ENCODE measurements around the gene CD53. TPM values are rescaled to one million over a fixed set of nuclear protein-coding genes. Genes with fewer than 3 reads are reported as not detected.

Gene CD53
- total RNA-seq, 1 experiment from 2014 or later, result not detected

GRCh38 chr1:110870721-110871388, 2.1 kb upstream of the CD53 start:
- BruUV-seq (replicated peaks), result no TSS peak
- intact Hi-C loops (cut with micrococcal nuclease), result no loop called here
- Histone ChIP-seq H3K36me3 (ENCODE audit: low read depth, low read length) (no peaks in the 10 kb centered on the region), H3K9me3 (ENCODE audit: low read length) (no peaks in the 10 kb centered on the region), H3F3A (ENCODE audit: low read length, unreplicated experiment) (no peaks in the 10 kb centered on the region), H3K9ac (ENCODE audit: low read length) (no peak overlapping the region), H3K4me2 (ENCODE audit: low read length) (no peak overlapping the region), H3K79me2 (ENCODE audit: low read length) (no peaks in the 10 kb centered on the region), H3K27me3 (ENCODE audit: low read length) (peaks cover 42% of the 10 kb centered on the region), H3K9me2 (replicated peaks; ENCODE audit: low read length) (no peaks in the 10 kb centered on the region), H4K20me1 (ENCODE audit: low read length) (no peaks in the 10 kb centered on the region), H3K4me3 (ENCODE audit: low read length) (no peak overlapping the region), H3K27ac (ENCODE audit: low read length) (no peak overlapping the region), H2AFZ (ENCODE audit: low read length) (no peak overlapping the region), H3K4me1 (ENCODE audit: insufficient read depth, low read length) (no peaks in the 10 kb centered on the region)
- TF ChIP-seq, protein P1, sequence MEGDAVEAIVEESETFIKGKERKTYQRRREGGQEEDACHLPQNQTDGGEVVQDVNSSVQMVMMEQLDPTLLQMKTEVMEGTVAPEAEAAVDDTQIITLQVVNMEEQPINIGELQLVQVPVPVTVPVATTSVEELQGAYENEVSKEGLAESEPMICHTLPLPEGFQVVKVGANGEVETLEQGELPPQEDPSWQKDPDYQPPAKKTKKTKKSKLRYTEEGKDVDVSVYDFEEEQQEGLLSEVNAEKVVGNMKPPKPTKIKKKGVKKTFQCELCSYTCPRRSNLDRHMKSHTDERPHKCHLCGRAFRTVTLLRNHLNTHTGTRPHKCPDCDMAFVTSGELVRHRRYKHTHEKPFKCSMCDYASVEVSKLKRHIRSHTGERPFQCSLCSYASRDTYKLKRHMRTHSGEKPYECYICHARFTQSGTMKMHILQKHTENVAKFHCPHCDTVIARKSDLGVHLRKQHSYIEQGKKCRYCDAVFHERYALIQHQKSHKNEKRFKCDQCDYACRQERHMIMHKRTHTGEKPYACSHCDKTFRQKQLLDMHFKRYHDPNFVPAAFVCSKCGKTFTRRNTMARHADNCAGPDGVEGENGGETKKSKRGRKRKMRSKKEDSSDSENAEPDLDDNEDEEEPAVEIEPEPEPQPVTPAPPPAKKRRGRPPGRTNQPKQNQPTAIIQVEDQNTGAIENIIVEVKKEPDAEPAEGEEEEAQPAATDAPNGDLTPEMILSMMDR (conservative IDR thresholded peaks at IDR 0.05; ENCODE audit: low read depth, low read length), result no peak
- TF ChIP-seq EZH2phosphoT487 (IDR thresholded peaks at IDR 0.05; ENCODE audit: borderline replicate concordance, low read length) (no peak), EZH2 (IDR thresholded peaks at IDR 0.05; ENCODE audit: low read length, unreplicated experiment) (no peak)
- DNase-seq (no peak), ATAC-seq (no peak)
- ChIA-PET CTCF (no interaction called here), POLR2A (ENCODE audit: unreplicated experiment) (no interaction called here)

DNA sequence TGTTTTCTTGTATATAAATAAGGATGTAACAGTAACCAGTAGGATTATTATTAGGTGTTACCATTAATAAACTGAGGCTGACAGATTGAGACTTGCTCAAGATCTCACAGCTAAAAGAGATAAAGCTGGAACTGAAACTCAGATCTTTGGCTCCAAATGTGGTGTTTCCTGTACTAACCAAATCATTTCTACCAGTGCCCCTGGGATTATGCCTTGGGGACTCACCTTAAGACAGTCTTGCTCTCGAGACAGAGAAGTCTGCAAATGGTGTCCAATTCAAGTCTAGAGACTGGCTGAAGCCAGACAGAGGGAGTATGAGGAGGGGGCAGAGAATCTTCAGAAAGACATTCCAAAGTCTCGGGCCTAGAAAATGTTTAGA, 593 bp upstream of the CD53 start:
- no peak overlapping the region for H3K4me2 ChIP-seq (ENCODE audit: low read length)
- no peak overlapping the region for H3K9ac ChIP-seq (ENCODE audit: low read length)
- no peak for TF ChIP-seq EZH2 (IDR thresholded peaks at IDR 0.05; ENCODE audit: low read length, unreplicated experiment)
- TF ChIP-seq EZH2phosphoT487 (IDR thresholded peaks at IDR 0.05; ENCODE audit: borderline replicate concordance, low read length), result no peak
- TF ChIP-seq, protein P1 (conservative IDR thresholded peaks at IDR 0.05; ENCODE audit: low read depth, low read length), result no peak
- no peaks in the 10 kb centered on the region for H3K36me3 ChIP-seq (ENCODE audit: low read depth, low read length)
- H2AFZ ChIP-seq (ENCODE audit: low read length), result no peak overlapping the region
- H3K79me2 ChIP-seq (ENCODE audit: low read length), result no peaks in the 10 kb centered on the region
- no TSS peak for BruUV-seq (replicated peaks)
- H3F3A ChIP-seq (ENCODE audit: low read length, unreplicated experiment), result no peaks in the 10 kb centered on the region
- no peaks in the 10 kb centered on the region for H4K20me1 ChIP-seq (ENCODE audit: low read length)
- intact Hi-C loops (cut with micrococcal nuclease), result no loop called here
- ATAC-seq (no peak), DNase-seq (no peak)
- H3K9me3 ChIP-seq (ENCODE audit: low read length), result no peaks in the 10 kb centered on the region
- H3K9me2 ChIP-seq (replicated peaks; ENCODE audit: low read length), result no peaks in the 10 kb centered on the region
- no peak overlapping the region for H3K27ac ChIP-seq (ENCODE audit: low read length)
- no peak overlapping the region for H3K4me3 ChIP-seq (ENCODE audit: low read length)
- ChIA-PET POLR2A (ENCODE audit: unreplicated experiment) (no interaction called here), CTCF (no interaction called here)
- H3K4me1 ChIP-seq (ENCODE audit: insufficient read depth, low read length), result no peaks in the 10 kb centered on the region
- H3K27me3 ChIP-seq (ENCODE audit: low read length), result peaks cover 42% of the 10 kb centered on the region

GRCh38 chr1:110873856-110874255, 908 bp downstream of the CD53 start:
- intact Hi-C loops (cut with micrococcal nuclease), result no loop called here
- Histone ChIP-seq H3K9ac (ENCODE audit: low read length) (no peak overlapping the region), H3K4me2 (ENCODE audit: low read length) (no peak overlapping the region), H3K9me3 (ENCODE audit: low read length) (no peaks in the 10 kb centered on the region), H3K27me3 (ENCODE audit: low read length) (peaks cover 44% of the 10 kb centered on the region), H3K9me2 (replicated peaks; ENCODE audit: low read length) (no peaks in the 10 kb centered on the region), H4K20me1 (ENCODE audit: low read length) (no peaks in the 10 kb centered on the region), H3K27ac (ENCODE audit: low read length) (no peak overlapping the region), H3F3A (ENCODE audit: low read length, unreplicated experiment) (no peaks in the 10 kb centered on the region), H3K4me3 (ENCODE audit: low read length) (no peak overlapping the region), H3K79me2 (ENCODE audit: low read length) (no peaks in the 10 kb centered on the region), H3K4me1 (ENCODE audit: insufficient read depth, low read length) (no peaks in the 10 kb centered on the region), H3K36me3 (ENCODE audit: low read depth, low read length) (no peaks in the 10 kb centered on the region), H2AFZ (ENCODE audit: low read length) (no peak overlapping the region)
- DNase-seq (no peak), ATAC-seq (no peak)
- no TSS peak for BruUV-seq (replicated peaks)
- ChIA-PET CTCF (no interaction called here), POLR2A (ENCODE audit: unreplicated experiment) (no interaction called here)
- TF ChIP-seq, protein P1 (conservative IDR thresholded peaks at IDR 0.05; ENCODE audit: low read depth, low read length), result no peak
- TF ChIP-seq EZH2phosphoT487 (IDR thresholded peaks at IDR 0.05; ENCODE audit: borderline replicate concordance, low read length) (no peak), EZH2 (IDR thresholded peaks at IDR 0.05; ENCODE audit: low read length, unreplicated experiment) (no peak)

Measured in PC-3 (cell line).